BLaER1 treated with 17β-estradiol and CSF1 and Interleukin-3, amounts not matched to agents 10 nM and 100 nM (cell line): Measurements from ENCODE around the gene SLC39A11.
A peak's percentile ranks its signal among the peaks of the same experiment; 100 is the strongest.

ENCODE experiments used
- H3K27ac ChIP-seq, 11 experiments: shearing (Covaris generic); formaldehyde crosslinking; 2 replicates each; pipeline ENCODE4 v1.8.1; 2022
- H3K27me3 ChIP-seq, 11 experiments: shearing (Covaris generic); formaldehyde crosslinking; 2 replicates each; pipeline ENCODE4 v1.8.1; 2022
- H3K36me3 ChIP-seq, 11 experiments: shearing (Covaris generic); formaldehyde crosslinking; 2 replicates each; pipeline ENCODE4 v1.8.1; 2022
- H3K4me1 ChIP-seq, 10 experiments: shearing (Covaris generic); formaldehyde crosslinking; 2 replicates each; pipeline ENCODE4 v1.8.1; 2022
- H3K4me2 ChIP-seq, 11 experiments: shearing (Covaris generic); formaldehyde crosslinking; 2 replicates each; pipeline ENCODE4 v1.8.1; 2022
- H3K4me3 ChIP-seq, 10 experiments: shearing (Covaris generic); formaldehyde crosslinking; 2 replicates each; pipeline ENCODE4 v1.8.1; 2022
- H3K9ac ChIP-seq, 11 experiments: shearing (Covaris generic); formaldehyde crosslinking; 2 replicates each; pipeline ENCODE4 v1.8.1; 2022
- H3K9me3 ChIP-seq, 11 experiments: shearing (Covaris generic); formaldehyde crosslinking; replicated peaks in 1 of 11; 2 replicates each; pipeline ENCODE4 v1.8.1; 2022
- H4K20me1 ChIP-seq, 11 experiments: shearing (Covaris generic); formaldehyde crosslinking; 2 replicates each; pipeline ENCODE4 v1.8.1; 2022
- Cebpa-rat ChIP-seq, 11 experiments: shearing (Covaris generic); IDR thresholded peaks; 2 replicates each; pipeline ENCODE4 v1.8.1; 2022

Gene SLC39A11

DNA sequence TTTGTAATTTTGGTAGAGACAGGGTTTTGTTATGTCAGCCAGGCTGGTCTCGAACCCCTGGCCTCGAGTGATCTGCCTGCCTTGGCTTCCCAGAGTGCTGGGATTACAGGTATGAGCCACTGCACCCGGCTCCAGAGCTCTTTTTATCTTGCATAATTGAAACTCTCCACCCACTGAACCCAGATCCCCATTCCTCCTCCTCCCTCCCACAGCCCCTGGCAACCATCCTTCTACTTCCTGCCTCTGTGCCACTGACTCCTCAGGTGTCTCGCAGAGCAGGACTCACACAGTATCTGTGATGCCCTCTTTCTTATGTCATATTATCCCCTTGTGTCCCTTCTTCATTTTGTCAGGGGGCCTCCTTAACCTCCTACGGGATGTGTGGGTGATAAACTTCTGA, 340.7 kb downstream of the SLC39A11 start:
- Histone ChIP-seq H3K4me1 (no peaks in the 10 kb centered on the region), H3K27ac (no peak overlapping the region), H3K9ac (no peak overlapping the region), H3K36me3 (peaks cover 0 to 10% (median 4%) of the 10 kb centered on the region in 11 experiments; a peak in 6 of 22 replicates), H3K9me3 (peaks cover 0 to 9% (median 7%) of the 10 kb centered on the region in 11 experiments; a peak in 16 of 22 replicates), H4K20me1 (no peaks in the 10 kb centered on the region), H3K27me3 (no peaks in the 10 kb centered on the region), H3K4me3 (no peak overlapping the region), H3K4me2 (no peak overlapping the region)
- TF ChIP-seq Cebpa-rat (IDR thresholded peaks at IDR 0.05), result no peak

DNA sequence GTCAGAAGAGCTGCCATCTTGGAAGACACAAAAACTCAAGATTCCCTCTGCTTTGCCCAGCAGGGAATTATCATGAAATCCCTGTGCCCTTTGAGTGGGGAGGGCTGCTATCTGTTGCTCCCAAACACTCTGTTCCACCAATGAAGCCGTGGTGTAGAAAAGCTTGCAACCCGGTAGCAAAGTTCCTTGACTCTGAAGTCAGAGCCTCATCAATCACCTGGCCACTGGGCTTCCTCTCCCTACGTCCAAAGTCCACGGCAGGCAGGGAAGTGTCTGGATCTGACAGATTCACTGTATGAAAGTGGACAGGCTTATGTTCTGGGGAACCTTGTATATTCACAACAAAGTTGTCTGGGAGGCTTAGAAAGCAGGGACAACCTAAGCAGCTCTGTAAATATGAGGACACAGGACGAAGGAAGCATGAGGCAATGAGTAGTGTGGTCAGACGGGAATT, 343.3 kb downstream of the SLC39A11 start:
- Histone ChIP-seq H3K27ac (no peak overlapping the region), H3K36me3 (no peaks in the 10 kb centered on the region), H3K9me3 (no peaks in the 10 kb centered on the region), H3K4me3 (no peak overlapping the region), H3K27me3 (no peaks in the 10 kb centered on the region), H3K4me1 (peaks cover 0 to under 1% (median 0%) of the 10 kb centered on the region in 10 experiments; a peak in 3 of 20 replicates), H3K4me2 (no peak overlapping the region), H3K9ac (no peak overlapping the region), H4K20me1 (no peaks in the 10 kb centered on the region)
- no peak for TF ChIP-seq Cebpa-rat (IDR thresholded peaks at IDR 0.05)

DNA sequence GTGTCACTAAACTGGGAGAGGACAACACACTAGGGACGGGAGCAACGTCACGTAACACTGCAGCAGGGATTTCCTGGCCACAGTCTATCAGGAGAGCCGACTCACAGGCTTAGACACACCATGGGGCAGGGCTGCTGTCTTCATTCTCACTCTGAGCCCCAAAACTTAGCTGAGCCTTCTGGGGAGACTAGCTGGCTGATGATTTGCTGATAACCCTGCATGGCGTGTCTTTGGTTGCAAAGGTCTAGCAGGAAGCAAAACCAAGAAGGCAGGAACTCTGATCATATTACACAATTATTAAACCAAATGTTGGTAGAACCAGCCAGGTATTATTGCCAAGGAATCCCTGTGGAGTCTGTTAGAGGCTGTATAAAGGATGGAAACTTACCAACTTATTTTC, 345.0 kb downstream of the SLC39A11 start:
- H3K36me3 ChIP-seq, result no peaks in the 10 kb centered on the region
- no peak overlapping the region for H3K4me2 ChIP-seq
- H3K27me3 ChIP-seq, result no peaks in the 10 kb centered on the region
- no peaks in the 10 kb centered on the region for H3K9me3 ChIP-seq
- H3K4me1 ChIP-seq, result peaks cover 11 to 17% (median 14%) of the 10 kb centered on the region in 10 experiments; a peak in 19 of 20 replicates
- H4K20me1 ChIP-seq, result no peaks in the 10 kb centered on the region
- no peak for TF ChIP-seq Cebpa-rat (IDR thresholded peaks at IDR 0.05)
- no peak overlapping the region for H3K4me3 ChIP-seq
- H3K27ac ChIP-seq, result no peak overlapping the region
- no peak overlapping the region for H3K9ac ChIP-seq

DNA sequence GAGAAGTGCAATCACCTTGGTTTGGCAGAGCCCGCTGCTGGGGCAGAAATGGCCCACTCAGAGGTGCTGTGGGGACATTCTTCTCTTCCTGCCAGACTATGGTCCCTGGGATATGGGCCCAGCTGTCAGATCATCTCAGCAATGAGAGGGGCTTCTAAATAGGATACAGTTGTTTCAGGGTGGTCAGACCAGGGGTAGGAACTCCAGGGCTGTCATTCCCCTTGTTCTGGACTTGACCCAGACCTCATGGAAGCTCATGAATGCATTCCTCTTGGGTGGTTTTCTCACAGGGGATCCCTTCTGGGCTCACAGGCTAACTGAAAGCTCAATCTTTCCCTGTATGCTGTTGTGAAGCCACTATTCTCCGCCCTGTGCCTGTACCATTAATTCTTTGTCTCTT, 347.2 kb downstream of the SLC39A11 start:
- no peak overlapping the region for H3K9ac ChIP-seq
- no peak overlapping the region for H3K27ac ChIP-seq
- H3K36me3 ChIP-seq, result no peaks in the 10 kb centered on the region
- H3K4me3 ChIP-seq, result no peak overlapping the region
- H3K4me2 ChIP-seq, result no peak overlapping the region
- peaks cover 11 to 22% (median 14%) of the 10 kb centered on the region in 10 experiments; a peak in 19 of 20 replicates for H3K4me1 ChIP-seq
- H3K9me3 ChIP-seq, result no peaks in the 10 kb centered on the region
- no peaks in the 10 kb centered on the region for H4K20me1 ChIP-seq
- no peak for TF ChIP-seq Cebpa-rat (IDR thresholded peaks at IDR 0.05)
- no peaks in the 10 kb centered on the region for H3K27me3 ChIP-seq

DNA sequence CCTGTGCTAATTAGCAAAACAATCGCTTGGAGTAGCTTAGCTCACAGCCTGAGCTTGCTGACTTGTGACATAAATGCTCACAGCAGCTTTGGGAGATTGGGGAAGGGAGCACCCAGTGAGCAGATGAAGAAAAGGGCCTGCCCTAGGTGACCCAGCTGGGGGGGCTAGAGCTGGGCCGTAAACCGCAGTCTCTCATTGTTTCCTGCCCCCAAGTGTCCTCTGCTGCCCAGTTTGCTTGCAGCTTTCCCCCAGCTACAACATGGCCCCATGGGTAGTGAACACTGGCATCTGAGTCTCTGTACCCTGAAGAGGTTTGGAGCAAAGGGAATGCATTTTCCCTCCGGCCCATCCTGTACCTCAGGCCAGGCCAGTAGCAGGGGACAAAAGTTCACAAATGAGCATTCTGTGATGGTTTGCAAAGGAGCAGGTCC, 349.4 kb downstream of the SLC39A11 start:
- Histone ChIP-seq H3K4me2 (peak overlapping the region; percentile 16 to 82 (median 62)), H4K20me1 (no peaks in the 10 kb centered on the region), H3K4me1 (peaks cover 11 to 22% (median 14%) of the 10 kb centered on the region in 10 experiments; a peak in 19 of 20 replicates), H3K4me3 (no peak overlapping the region), H3K36me3 (peaks cover 0 to 7% (median 0%) of the 10 kb centered on the region in 11 experiments; a peak in 1 of 22 replicates), H3K27me3 (no peaks in the 10 kb centered on the region), H3K9me3 (no peaks in the 10 kb centered on the region), H3K9ac (0 out of 22 replicates have a peak overlapping the region, but pooled peaks of 1 of the 11 experiments have one; percentile 8), H3K27ac (peak overlapping the region in 2 of 11 experiments; percentile 11 to 27; a peak in 2 of 22 replicates)
- TF ChIP-seq Cebpa-rat (IDR thresholded peaks at IDR 0.05), result no peak

DNA sequence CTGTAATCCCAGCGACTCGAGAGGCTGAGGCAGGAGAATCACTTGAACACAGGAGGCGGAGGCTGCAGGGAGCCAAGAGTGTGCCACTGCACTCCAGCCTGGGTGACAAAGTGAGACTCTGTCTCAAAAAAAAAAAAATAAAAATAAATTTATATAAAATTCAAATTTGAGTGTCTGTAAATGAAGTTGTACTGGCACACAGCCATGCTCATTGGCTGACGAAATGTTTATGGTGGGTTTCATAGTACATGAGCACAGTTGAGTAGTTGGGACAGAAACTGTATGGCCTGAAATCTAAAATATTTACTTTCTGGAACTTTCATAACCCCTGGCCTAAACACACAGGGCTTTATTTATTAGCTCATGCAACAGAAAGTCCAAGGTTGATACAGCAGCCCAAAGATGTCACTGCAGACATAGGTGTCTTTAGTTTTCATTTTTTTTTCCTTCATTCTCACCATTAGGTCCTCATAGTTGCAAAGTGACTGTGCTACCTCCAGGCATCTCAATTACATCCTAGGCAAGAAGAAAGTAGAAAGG, 355.3 kb downstream of the SLC39A11 start:
- no peak for TF ChIP-seq Cebpa-rat (IDR thresholded peaks at IDR 0.05)
- H3K4me1 ChIP-seq, result peaks cover 2 to 10% (median 8%) of the 10 kb centered on the region in 10 experiments; a peak in 14 of 20 replicates

DNA sequence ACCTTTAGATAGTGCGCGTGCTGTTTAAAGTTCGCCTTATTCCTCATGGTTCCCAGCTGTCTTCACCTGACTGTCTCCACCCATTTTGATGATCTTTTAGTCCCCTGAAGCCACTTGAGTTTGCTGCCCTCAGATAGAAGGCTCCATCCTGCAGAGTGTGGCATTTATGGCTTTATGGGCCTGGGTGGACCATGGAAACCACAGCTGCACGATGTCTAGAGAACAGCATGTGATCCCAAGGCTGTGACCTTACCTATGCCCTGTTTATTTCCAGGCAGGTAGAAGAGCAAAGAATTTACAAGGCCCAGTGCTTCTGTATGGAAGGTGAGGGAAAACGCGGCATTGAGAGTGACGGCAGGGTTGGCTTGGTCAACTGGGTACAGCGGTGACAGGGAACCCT, 356.9 kb downstream of the SLC39A11 start:
- Histone ChIP-seq H3K4me1 (peaks cover 0 to 10% (median 8%) of the 10 kb centered on the region in 10 experiments; a peak in 11 of 20 replicates), H3K9ac (no peak overlapping the region), H3K4me2 (no peak overlapping the region), H3K36me3 (peaks cover 0 to 30% (median 21%) of the 10 kb centered on the region in 11 experiments; a peak in 12 of 22 replicates), H3K27ac (no peak overlapping the region), H4K20me1 (no peaks in the 10 kb centered on the region), H3K9me3 (no peaks in the 10 kb centered on the region), H3K4me3 (no peak overlapping the region), H3K27me3 (no peaks in the 10 kb centered on the region)
- no peak for TF ChIP-seq Cebpa-rat (IDR thresholded peaks at IDR 0.05)

More for the DNA sequence above, 355.3 kb downstream of the SLC39A11 start:
- H3K4me2 ChIP-seq, result no peak overlapping the region
- no peak overlapping the region for H3K27ac ChIP-seq
- H3K4me3 ChIP-seq, result no peak overlapping the region
- H4K20me1 ChIP-seq, result no peaks in the 10 kb centered on the region
- H3K9me3 ChIP-seq, result no peaks in the 10 kb centered on the region
- H3K36me3 ChIP-seq, result peaks cover 0 to 30% (median 21%) of the 10 kb centered on the region in 11 experiments; a peak in 12 of 22 replicates
- H3K9ac ChIP-seq, result no peak overlapping the region
- no peaks in the 10 kb centered on the region for H3K27me3 ChIP-seq

DNA sequence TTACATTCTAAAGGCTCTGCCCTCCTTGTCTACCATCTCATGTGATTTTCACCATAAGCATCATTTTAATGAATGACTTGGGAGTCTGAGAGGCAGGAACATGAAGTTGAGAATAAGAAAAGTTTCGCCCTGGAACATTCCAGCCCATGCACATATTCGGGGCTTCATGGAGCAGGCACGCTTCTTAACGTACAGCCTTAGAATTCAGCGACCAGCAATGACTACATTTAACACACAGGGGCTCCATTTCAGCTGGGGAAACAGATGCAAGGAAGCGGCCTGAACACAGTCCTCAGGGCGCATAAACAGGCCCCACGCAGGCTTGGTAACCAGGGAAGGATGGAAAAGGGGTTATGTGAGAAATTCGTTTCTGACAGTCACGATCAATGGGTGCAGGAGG, 357.4 kb downstream of the SLC39A11 start:
- Histone ChIP-seq H3K9me3 (no peaks in the 10 kb centered on the region), H3K27me3 (no peaks in the 10 kb centered on the region), H3K9ac (no peak overlapping the region), H3K36me3 (peaks cover 0 to 30% (median 21%) of the 10 kb centered on the region in 11 experiments; a peak in 12 of 22 replicates), H3K4me1 (peaks cover 0 to 12% (median 8%) of the 10 kb centered on the region in 10 experiments; a peak in 11 of 20 replicates), H3K4me3 (no peak overlapping the region), H3K4me2 (no peak overlapping the region), H4K20me1 (no peaks in the 10 kb centered on the region), H3K27ac (no peak overlapping the region)
- TF ChIP-seq Cebpa-rat (IDR thresholded peaks at IDR 0.05), result no peak

DNA sequence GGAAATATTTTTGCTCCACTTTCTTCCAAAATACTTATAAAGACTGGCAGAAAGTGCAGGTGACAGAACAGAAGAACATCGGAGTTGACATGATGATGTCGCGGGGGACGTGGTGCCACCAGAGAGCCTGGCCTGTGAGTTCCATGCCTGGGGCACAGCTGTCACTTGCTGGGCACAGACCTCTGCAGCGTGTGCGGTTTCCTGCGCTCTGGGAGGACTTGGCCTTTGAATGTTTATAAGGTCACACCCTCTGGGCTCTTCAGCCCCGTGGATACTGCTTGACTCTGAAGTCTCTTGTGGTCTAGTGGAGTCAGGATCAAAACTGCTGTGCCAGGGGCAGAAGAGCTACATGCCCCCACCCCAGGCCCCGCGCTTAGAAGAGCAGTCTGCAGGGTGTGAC, 357.9 kb downstream of the SLC39A11 start:
- Histone ChIP-seq H3K27ac (no peak overlapping the region), H3K9me3 (no peaks in the 10 kb centered on the region), H4K20me1 (no peaks in the 10 kb centered on the region), H3K36me3 (peaks cover 0 to 30% (median 21%) of the 10 kb centered on the region in 11 experiments; a peak in 12 of 22 replicates), H3K9ac (no peak overlapping the region), H3K4me3 (no peak overlapping the region), H3K27me3 (no peaks in the 10 kb centered on the region), H3K4me1 (peaks cover 0 to 14% (median 8%) of the 10 kb centered on the region in 10 experiments; a peak in 11 of 20 replicates), H3K4me2 (no peak overlapping the region)
- TF ChIP-seq Cebpa-rat (IDR thresholded peaks at IDR 0.05), result no peak
